IPS-20b (cell line): ENCODE results near the gene ARHGAP18.

ENCODE experiments used
- H3K27ac ChIP-seq: one replicate; pipeline ENCODE4 v1.5.1; 2013; ENCODE audit warnings: low read length
- H3K27me3 ChIP-seq: 2 replicates; pipeline ENCODE4 v1.6.1; 2013; ENCODE audit warnings: mild to moderate bottlenecking, low read length, inconsistent platforms; ENCODE audit not compliant: insufficient read depth
- H3K36me3 ChIP-seq: 2 replicates; pipeline ENCODE4 v1.6.1; 2013; ENCODE audit warnings: low read depth, mild to moderate bottlenecking, inconsistent platforms, low read length, moderate library complexity; ENCODE audit not compliant: insufficient read depth
- H3K4me1 ChIP-seq: 2 replicates; pipeline ENCODE4 v1.6.1; 2013; ENCODE audit warnings: mild to moderate bottlenecking, control low read depth, inconsistent platforms, low read length, moderate library complexity; ENCODE audit not compliant: insufficient read depth
- H3K4me3 ChIP-seq: 2 replicates; pipeline ENCODE4 v1.5.1; 2013; ENCODE audit warnings: mild to moderate bottlenecking, low read length, inconsistent platforms
- H3K9ac ChIP-seq: 2 replicates; pipeline ENCODE4 v1.6.1; 2013; ENCODE audit warnings: low read depth, mild to moderate bottlenecking, inconsistent platforms, low read length, moderate library complexity
- H3K9me3 ChIP-seq: 2 replicates; pipeline ENCODE4 v1.6.1; 2013; ENCODE audit warnings: mild to moderate bottlenecking, low read depth, low read length, inconsistent platforms; ENCODE audit not compliant: insufficient read depth

The ARHGAP18 gene

GRCh38 chr6:129646642-129647041 lies 63.3 kb downstream of the ARHGAP18 start:
- no peaks in the 10 kb centered on the region for H3K9me3 ChIP-seq
- H3K27ac ChIP-seq = no peak overlapping the region
- H3K9ac ChIP-seq = no peak overlapping the region

GRCh38 chr6:129645830-129646579 lies 64.0 kb downstream of the ARHGAP18 start:
- Histone ChIP-seq H3K9ac (no peak overlapping the region), H3K9me3 (no peaks in the 10 kb centered on the region), H3K4me3 (no peak overlapping the region), H3K27ac (no peak overlapping the region), H3K4me1 (peaks cover 22% of the 10 kb centered on the region), H3K36me3 (no peaks in the 10 kb centered on the region), H3K27me3 (no peaks in the 10 kb centered on the region)

More at GRCh38 chr6:129646642-129647041, 63.3 kb downstream of the ARHGAP18 start:
- no peaks in the 10 kb centered on the region for H3K36me3 ChIP-seq
- no peak overlapping the region for H3K4me3 ChIP-seq
- peaks cover 22% of the 10 kb centered on the region for H3K4me1 ChIP-seq
- no peaks in the 10 kb centered on the region for H3K27me3 ChIP-seq

- H3K9me3 ChIP-seq = no peaks in the 10 kb centered on the region
- no peaks in the 10 kb centered on the region for H3K27me3 ChIP-seq
- H3K4me3 ChIP-seq = no peak overlapping the region
- H3K4me1 ChIP-seq = peaks cover 22% of the 10 kb centered on the region
- H3K36me3 ChIP-seq = no peaks in the 10 kb centered on the region
- H3K9ac ChIP-seq = no peak overlapping the region
- no peak overlapping the region for H3K27ac ChIP-seq
Observed at GRCh38 chr6:129645106-129645829, 64.7 kb downstream of the ARHGAP18 start.

- no peaks in the 10 kb centered on the region for H3K9me3 ChIP-seq
- no peaks in the 10 kb centered on the region for H3K27me3 ChIP-seq
- H3K4me1 ChIP-seq = peaks cover 22% of the 10 kb centered on the region
- H3K9ac ChIP-seq = no peak overlapping the region
- H3K27ac ChIP-seq = no peak overlapping the region
- H3K36me3 ChIP-seq = no peaks in the 10 kb centered on the region
- no peak overlapping the region for H3K4me3 ChIP-seq
Observed at GRCh38 chr6:129644567-129645015, 65.4 kb downstream of the ARHGAP18 start.

- Histone ChIP-seq H3K9me3 (no peaks in the 10 kb centered on the region), H3K4me3 (no peak overlapping the region), H3K9ac (no peak overlapping the region), H3K27me3 (no peaks in the 10 kb centered on the region), H3K27ac (no peak overlapping the region), H3K4me1 (peaks cover 21% of the 10 kb centered on the region), H3K36me3 (no peaks in the 10 kb centered on the region)
Observed at GRCh38 chr6:129643968-129644367, 66.0 kb downstream of the ARHGAP18 start.

- Histone ChIP-seq H3K4me3 (no peak overlapping the region), H3K9ac (no peak overlapping the region), H3K27me3 (no peaks in the 10 kb centered on the region), H3K4me1 (peaks cover 19% of the 10 kb centered on the region), H3K27ac (no peak overlapping the region), H3K36me3 (no peaks in the 10 kb centered on the region), H3K9me3 (no peaks in the 10 kb centered on the region)
Observed at GRCh38 chr6:129643176-129643575, 66.8 kb downstream of the ARHGAP18 start.

- no peak overlapping the region for H3K9ac ChIP-seq
- H3K27ac ChIP-seq = no peak overlapping the region
- H3K4me3 ChIP-seq = no peak overlapping the region
- H3K36me3 ChIP-seq = no peaks in the 10 kb centered on the region
- no peaks in the 10 kb centered on the region for H3K27me3 ChIP-seq
- H3K9me3 ChIP-seq = no peaks in the 10 kb centered on the region
- H3K4me1 ChIP-seq = peaks cover 19% of the 10 kb centered on the region
Observed at GRCh38 chr6:129642322-129642721, 67.7 kb downstream of the ARHGAP18 start.

GRCh38 chr6:129641344-129641743 lies 68.6 kb downstream of the ARHGAP18 start:
- H3K27ac ChIP-seq = no peak overlapping the region
- H3K4me3 ChIP-seq = no peak overlapping the region
- H3K27me3 ChIP-seq = no peaks in the 10 kb centered on the region
- H3K9me3 ChIP-seq = no peaks in the 10 kb centered on the region
- H3K9ac ChIP-seq = no peak overlapping the region
- H3K36me3 ChIP-seq = no peaks in the 10 kb centered on the region
- H3K4me1 ChIP-seq = peaks cover 19% of the 10 kb centered on the region

GRCh38 chr6:129638686-129639085 lies 71.3 kb downstream of the ARHGAP18 start:
- no peak overlapping the region for H3K4me3 ChIP-seq
- H3K9ac ChIP-seq = no peak overlapping the region
- peaks cover under 1% of the 10 kb centered on the region; the same call in 1 of the 2 replicates for H3K4me1 ChIP-seq
- no peaks in the 10 kb centered on the region for H3K27me3 ChIP-seq
- no peaks in the 10 kb centered on the region for H3K9me3 ChIP-seq
- no peaks in the 10 kb centered on the region for H3K36me3 ChIP-seq
- H3K27ac ChIP-seq = no peak overlapping the region

GRCh38 chr6:129638055-129638684 lies 71.8 kb downstream of the ARHGAP18 start:
- Histone ChIP-seq H3K4me1 (no peaks in the 10 kb centered on the region), H3K27me3 (no peaks in the 10 kb centered on the region), H3K9me3 (no peaks in the 10 kb centered on the region), H3K9ac (no peak overlapping the region), H3K36me3 (no peaks in the 10 kb centered on the region), H3K4me3 (no peak overlapping the region), H3K27ac (no peak overlapping the region)

- no peak overlapping the region for H3K4me3 ChIP-seq
- H3K9me3 ChIP-seq = no peaks in the 10 kb centered on the region
- no peaks in the 10 kb centered on the region for H3K4me1 ChIP-seq
- H3K27me3 ChIP-seq = no peaks in the 10 kb centered on the region
- no peaks in the 10 kb centered on the region for H3K36me3 ChIP-seq
- H3K27ac ChIP-seq = no peak overlapping the region
- H3K9ac ChIP-seq = no peak overlapping the region
Observed at GRCh38 chr6:129637340-129638054, 72.5 kb downstream of the ARHGAP18 start.
